Upper lobe of left lung (tissue), 6 donors: ENCODE results near the gene RIN3. TPM values are rescaled to one million over a fixed set of nuclear protein-coding genes. Genes with fewer than 3 reads are reported as not detected.

ENCODE experiments used
- ATAC-seq, 2 donors: fragments of 200-7000 bp; cut with Tn5 transposase; one replicate each; pipeline ENCODE4 v1.9.1; 2022; ENCODE audit warnings: mild to moderate bottlenecking in 2 of 2, moderate library complexity in 2 of 2; ENCODE audit not compliant: low FRiP score in 2 of 2
- DNase-seq, 2 donors: peaks; one replicate each; pipeline ENCODE4 v3.0.0-alpha.2; 2019 to 2020
- H3K27ac ChIP-seq, 4 donors: fragments of 200-600 bp; sonication (generic); one replicate each; pipeline ENCODE4 v1.5.1; 2016 to 2019
- H3K27me3 ChIP-seq, 4 donors: fragments of 200-600 bp; sonication (generic); one replicate each; pipeline ENCODE4 v1.5.1; 2017 to 2019
- H3K36me3 ChIP-seq, 4 donors: fragments of 200-600 bp; sonication (generic); one replicate each; pipeline ENCODE4 v1.5.1; 2016 to 2019
- H3K4me1 ChIP-seq, 4 donors: fragments of 200-600 bp; sonication (generic); one replicate each; pipeline ENCODE4 v1.5.1; 2018 to 2019
- H3K4me3 ChIP-seq, 4 donors: fragments of 200-600 bp; sonication (generic); one replicate each; pipeline ENCODE4 v1.5.1; 2017 to 2019; ENCODE audit warnings: mild to moderate bottlenecking in 2 of 4, moderate library complexity in 1 of 4
- H3K9me3 ChIP-seq, 4 donors: fragments of 200-600 bp; sonication (generic); one replicate each; pipeline ENCODE4 v1.5.1; 2018 to 2019
- EP300 ChIP-seq, 4 donors: sonication (generic); formaldehyde crosslinking; IDR thresholded peaks; one replicate each; pipeline ENCODE4 v1.5.1; 2017; ENCODE audit warnings: antibody characterized with exemption in 4 of 4, control low read depth in 2 of 4
- POLR2A ChIP-seq, 4 donors: fragments of 450-650 bp; IDR thresholded peaks; one replicate each; pipeline ENCODE4 v1.5.1; 2016 to 2017; ENCODE audit warnings: antibody characterized with exemption in 4 of 4, mild to moderate bottlenecking in 2 of 4
- POLR2AphosphoS5 ChIP-seq, 2 donors: sonication (generic); formaldehyde crosslinking; IDR thresholded peaks; one replicate each; pipeline ENCODE4 v1.5.1; 2017; ENCODE audit warnings: antibody characterized with exemption in 2 of 2
- WGBS, 2 donors: methylation state at CpG; one replicate each; pipeline ENCODE4 v1.1.5; 2017 to 2018; 5-methylcytosine and 5-hydroxymethylcytosine counted together
- total RNA-seq, 6 donors: library from RNA; depleted of rRNA in 4 of 6; stranded (reverse); fragments of >200 nt in 4 of 6; gene quantifications; one replicate each; pipeline versions ENCODE4 v1.1.0 to v1.2.1, GENCODE V29; 2016 to 2021
- TF ChIP-seq, protein P1 (sequence below), 6 experiments: fragments of 450-650 bp in 4 of 6; fragments of 200-600 bp in 2 of 6; sonication (generic) in 2 of 6; IDR thresholded peaks; one replicate each; pipeline ENCODE4 v1.5.1; 2016 to 2019; ENCODE audit warnings: antibody characterized with exemption in 6 of 6
- donor health status: DM: no; HTN: no; CAD: no; lungs with moderate emphysema.
- donor health status: DM: no; HTN: yes; CAD: no; lungs with severe emphysema.

Gene RIN3
- total RNA-seq, 6 donors from 2014 or later, result 19.0 to 88.0 (median 59.7) TPM

DNA sequence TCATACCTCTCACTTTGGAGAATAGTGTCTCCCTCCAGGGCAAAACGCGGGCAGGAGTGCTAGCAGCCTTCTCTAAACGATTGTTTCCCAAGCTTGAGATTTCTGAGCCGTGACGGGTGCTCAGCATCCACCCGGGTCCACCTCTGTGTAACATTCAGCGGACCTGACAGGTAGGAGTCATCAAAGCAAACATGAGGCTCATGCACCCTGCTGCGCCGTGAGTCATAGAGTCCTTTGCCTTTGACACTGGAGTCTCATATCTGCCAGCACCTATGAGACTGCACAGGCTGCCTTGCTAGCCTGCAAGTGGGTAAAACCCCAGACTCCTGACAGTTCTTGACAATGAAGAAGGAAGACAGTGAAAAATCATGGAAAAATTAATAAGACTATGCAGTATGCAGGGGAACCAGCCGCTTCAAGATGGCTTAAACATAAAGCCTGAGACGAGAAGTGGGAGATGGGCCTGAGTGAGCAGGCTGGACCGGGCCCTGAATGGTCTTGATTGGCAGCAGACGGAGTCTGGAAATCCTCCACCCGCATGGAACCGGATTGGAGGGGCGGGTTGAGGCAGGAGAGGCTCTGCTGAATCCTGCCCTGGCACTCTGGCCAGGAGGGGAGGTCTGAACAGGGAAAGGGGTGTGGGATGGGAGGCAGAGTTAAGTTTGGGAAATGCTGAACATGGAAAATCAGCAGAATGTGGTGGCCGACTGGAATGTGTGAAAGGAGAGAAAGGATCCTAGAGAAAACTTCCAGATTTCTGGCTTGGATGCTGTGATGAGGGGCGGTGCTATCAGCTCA is 180.6 kb downstream of the RIN3 start:
- ATAC-seq (no peak), DNase-seq (no peak)
- H3K27me3 ChIP-seq, result no peaks in the 10 kb centered on the region
- peaks cover 0 to 7% (median 0%) of the 10 kb centered on the region in 4 donors for H3K36me3 ChIP-seq
- 71 to 81% methylated on average over 16 to 18 of the region's 18 CpGs for WGBS, 2 donors
- no peaks in the 10 kb centered on the region for H3K9me3 ChIP-seq
- TF ChIP-seq POLR2A (IDR thresholded peaks at IDR 0.05), result no peak
- H3K4me1 ChIP-seq, result peaks cover 13 to 23% (median 15%) of the 10 kb centered on the region in 4 donors
- no peak overlapping the region for H3K27ac ChIP-seq
- no peak overlapping the region for H3K4me3 ChIP-seq

DNA sequence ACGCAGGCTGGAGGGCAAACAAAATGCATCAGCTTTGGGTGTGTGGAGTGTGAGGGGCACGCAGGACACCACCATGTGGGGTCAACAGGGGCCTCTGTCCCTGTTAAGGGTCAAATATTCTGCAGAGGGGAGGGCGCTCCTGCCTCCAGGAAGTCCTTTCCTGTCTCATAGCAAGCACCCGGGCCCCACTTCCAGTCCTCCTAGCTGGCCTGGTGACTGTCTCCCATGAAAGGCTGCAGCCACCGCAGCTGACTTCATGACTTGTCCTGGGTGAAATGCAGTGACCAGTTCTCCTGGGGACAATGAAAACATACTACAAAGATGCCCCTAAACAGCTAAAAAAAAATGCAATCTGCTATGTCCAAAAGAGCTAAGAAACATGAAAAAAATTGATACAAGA is 181.2 kb downstream of the RIN3 start:
- ATAC-seq (no peak), DNase-seq (no peak)
- Histone ChIP-seq H3K4me1 (peaks cover 13 to 23% (median 15%) of the 10 kb centered on the region in 4 donors), H3K27me3 (no peaks in the 10 kb centered on the region), H3K36me3 (peaks cover 0 to 6% (median 0%) of the 10 kb centered on the region in 4 donors), H3K27ac (no peak overlapping the region), H3K4me3 (no peak overlapping the region), H3K9me3 (no peaks in the 10 kb centered on the region)
- TF ChIP-seq, protein P1, sequence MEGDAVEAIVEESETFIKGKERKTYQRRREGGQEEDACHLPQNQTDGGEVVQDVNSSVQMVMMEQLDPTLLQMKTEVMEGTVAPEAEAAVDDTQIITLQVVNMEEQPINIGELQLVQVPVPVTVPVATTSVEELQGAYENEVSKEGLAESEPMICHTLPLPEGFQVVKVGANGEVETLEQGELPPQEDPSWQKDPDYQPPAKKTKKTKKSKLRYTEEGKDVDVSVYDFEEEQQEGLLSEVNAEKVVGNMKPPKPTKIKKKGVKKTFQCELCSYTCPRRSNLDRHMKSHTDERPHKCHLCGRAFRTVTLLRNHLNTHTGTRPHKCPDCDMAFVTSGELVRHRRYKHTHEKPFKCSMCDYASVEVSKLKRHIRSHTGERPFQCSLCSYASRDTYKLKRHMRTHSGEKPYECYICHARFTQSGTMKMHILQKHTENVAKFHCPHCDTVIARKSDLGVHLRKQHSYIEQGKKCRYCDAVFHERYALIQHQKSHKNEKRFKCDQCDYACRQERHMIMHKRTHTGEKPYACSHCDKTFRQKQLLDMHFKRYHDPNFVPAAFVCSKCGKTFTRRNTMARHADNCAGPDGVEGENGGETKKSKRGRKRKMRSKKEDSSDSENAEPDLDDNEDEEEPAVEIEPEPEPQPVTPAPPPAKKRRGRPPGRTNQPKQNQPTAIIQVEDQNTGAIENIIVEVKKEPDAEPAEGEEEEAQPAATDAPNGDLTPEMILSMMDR (IDR thresholded peaks at IDR 0.05), result no peak
- TF ChIP-seq POLR2AphosphoS5 (IDR thresholded peaks at IDR 0.05) (no peak), POLR2A (IDR thresholded peaks at IDR 0.05) (no peak), EP300 (IDR thresholded peaks at IDR 0.05) (no peak)
- 60 to 66% methylated on average over 3 to 5 of the region's 5 CpGs for WGBS, 2 donors

DNA sequence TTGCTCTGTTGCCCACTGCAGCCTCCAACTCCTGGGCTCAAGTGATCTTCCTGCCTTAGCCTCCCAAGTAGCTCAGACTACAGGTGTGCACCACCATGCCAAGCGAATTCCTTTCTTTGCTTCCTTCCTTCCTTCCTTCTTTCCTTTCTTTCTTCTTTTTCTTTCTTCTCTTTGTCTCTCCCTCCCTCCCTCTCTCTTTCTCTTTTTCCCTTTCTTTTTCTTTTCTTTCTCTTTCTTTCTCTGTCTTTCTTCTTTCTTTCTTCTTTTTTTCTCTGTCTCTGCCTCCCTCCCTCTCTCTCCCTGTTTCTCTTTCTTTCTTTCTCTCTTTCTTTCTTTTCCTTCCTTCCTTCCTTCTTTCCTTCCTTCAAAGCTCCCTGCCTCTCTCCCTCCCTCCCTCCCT is 182.0 kb downstream of the RIN3 start:
- Histone ChIP-seq H3K27me3 (no peaks in the 10 kb centered on the region), H3K4me1 (peaks cover 13 to 23% (median 15%) of the 10 kb centered on the region in 4 donors), H3K36me3 (no peaks in the 10 kb centered on the region), H3K9me3 (no peaks in the 10 kb centered on the region), H3K27ac (no peak overlapping the region), H3K4me3 (no peak overlapping the region)
- no peak for TF ChIP-seq EP300 (IDR thresholded peaks at IDR 0.05)
- TF ChIP-seq POLR2A (IDR thresholded peaks at IDR 0.05), result no peak
- TF ChIP-seq, protein P1 (IDR thresholded peaks at IDR 0.05), result no peak
- no peak for TF ChIP-seq POLR2AphosphoS5 (IDR thresholded peaks at IDR 0.05)
- 84 to 86% methylated on average over 1 of the region's 1 CpG for WGBS, 2 donors
- DNase-seq, result no peak
- ATAC-seq, result no peak

DNA sequence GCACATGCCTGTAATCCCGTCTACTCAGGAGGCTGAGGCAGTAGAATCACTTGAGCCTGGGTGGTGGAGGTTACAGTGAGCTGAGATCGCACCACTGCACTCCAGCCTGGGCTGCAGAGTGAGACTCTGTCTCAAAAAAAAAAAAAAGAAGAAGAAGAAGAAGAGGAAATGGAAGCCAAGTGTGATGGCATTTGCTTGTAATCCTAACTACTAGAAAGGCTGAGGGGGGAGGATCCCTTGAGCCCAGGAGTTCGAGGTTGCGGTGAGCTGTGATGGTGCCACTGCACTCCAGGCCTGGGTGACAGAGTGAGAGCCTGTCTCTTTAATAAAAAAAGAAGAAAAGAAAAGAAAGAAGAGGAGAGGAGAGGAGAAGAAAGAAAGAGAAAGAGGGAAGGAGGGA is 182.8 kb downstream of the RIN3 start:
- no peak overlapping the region for H3K4me3 ChIP-seq
- ATAC-seq, result peak in 1 of 2 donors; percentile 27
- no peak overlapping the region for H3K27ac ChIP-seq
- DNase-seq, result no peak
- WGBS, 2 donors, result 63 to 70% methylated on average over 4 of the region's 4 CpGs
- H3K4me1 ChIP-seq, result peaks cover 13 to 23% (median 15%) of the 10 kb centered on the region in 4 donors
- H3K36me3 ChIP-seq, result no peaks in the 10 kb centered on the region
- H3K27me3 ChIP-seq, result no peaks in the 10 kb centered on the region
- no peak for TF ChIP-seq POLR2AphosphoS5 (IDR thresholded peaks at IDR 0.05)
- H3K9me3 ChIP-seq, result no peaks in the 10 kb centered on the region

DNA sequence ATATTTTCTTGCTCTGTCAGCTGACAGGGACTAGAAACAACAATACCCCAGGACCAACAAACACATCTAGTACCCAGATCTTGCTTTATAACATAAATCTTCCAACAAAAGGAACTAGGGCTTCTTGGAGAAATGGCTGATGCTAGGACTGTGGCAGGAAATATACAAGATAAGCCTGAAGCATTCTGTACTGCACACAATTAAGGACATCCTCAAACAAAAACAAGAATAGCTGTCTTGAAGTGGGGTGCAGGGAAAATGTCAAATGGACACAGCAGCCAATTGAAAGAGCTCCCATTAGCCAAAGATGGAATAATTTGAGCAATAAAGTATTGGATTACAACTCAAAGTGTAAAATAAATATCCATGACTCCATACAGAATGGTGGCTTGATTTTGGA is 184.8 kb downstream of the RIN3 start:
- Histone ChIP-seq H3K9me3 (no peaks in the 10 kb centered on the region), H3K4me1 (peaks cover 1 to 9% (median 4%) of the 10 kb centered on the region in 4 donors), H3K27ac (no peak overlapping the region), H3K27me3 (no peaks in the 10 kb centered on the region), H3K4me3 (no peak overlapping the region), H3K36me3 (peaks cover 0 to 3% (median 1%) of the 10 kb centered on the region in 4 donors)
- ATAC-seq, result no peak
- TF ChIP-seq, protein P1 (IDR thresholded peaks at IDR 0.05), result no peak
- no peak for TF ChIP-seq POLR2AphosphoS5 (IDR thresholded peaks at IDR 0.05)
- TF ChIP-seq EP300 (IDR thresholded peaks at IDR 0.05), result no peak
- no peak for TF ChIP-seq POLR2A (IDR thresholded peaks at IDR 0.05)
- no peak for DNase-seq

DNA sequence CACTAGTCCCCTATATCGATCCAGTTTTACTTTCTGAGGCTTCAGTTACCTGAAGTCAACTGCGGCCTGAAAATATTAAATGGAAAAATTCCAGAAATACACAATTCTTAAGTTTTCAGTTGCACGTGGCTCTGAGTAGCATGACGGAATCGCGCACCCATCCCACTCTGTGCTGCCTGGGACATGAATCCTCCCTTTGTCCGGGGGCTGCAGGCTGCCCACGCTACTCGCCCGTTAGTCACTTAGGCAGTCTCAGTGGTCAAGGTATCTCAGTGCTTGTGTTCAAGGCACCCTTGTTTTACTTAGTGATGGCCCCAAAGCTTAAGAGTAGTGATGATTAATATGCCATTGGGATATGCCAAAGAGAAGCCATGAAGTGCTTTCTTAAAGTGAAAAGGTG is 188.2 kb downstream of the RIN3 start:
- DNase-seq, result no peak
- WGBS, 2 donors, result 92 to 93% methylated on average over 10 of the region's 10 CpGs

More for the DNA sequence above, 188.2 kb downstream of the RIN3 start:
- ATAC-seq, result no peak
- Histone ChIP-seq H3K27me3 (no peaks in the 10 kb centered on the region), H3K4me1 (peaks cover 0 to 5% (median 4%) of the 10 kb centered on the region in 4 donors), H3K36me3 (peaks cover 5 to 35% (median 25%) of the 10 kb centered on the region in 4 donors), H3K27ac (no peak overlapping the region), H3K4me3 (no peak overlapping the region), H3K9me3 (no peaks in the 10 kb centered on the region)
- TF ChIP-seq EP300 (IDR thresholded peaks at IDR 0.05), result no peak
- no peak for TF ChIP-seq POLR2A (IDR thresholded peaks at IDR 0.05)
- TF ChIP-seq, protein P1 (IDR thresholded peaks at IDR 0.05), result no peak
- no peak for TF ChIP-seq POLR2AphosphoS5 (IDR thresholded peaks at IDR 0.05)
